CD4-positive, alpha-beta T cell treated with Interleukin-4 for 1 hour (primary cell): ENCODE measurements around the gene UTS2B.

Experiments used
- DNase-seq, 2 donors: peaks; one replicate each; pipeline ENCODE4 v3.0.0-alpha.2; 2020 to 2022

Gene UTS2B

GRCh38 chr3:191269289-191270085, 60.8 kb downstream of the UTS2B start:
- no peak for DNase-seq

DNA sequence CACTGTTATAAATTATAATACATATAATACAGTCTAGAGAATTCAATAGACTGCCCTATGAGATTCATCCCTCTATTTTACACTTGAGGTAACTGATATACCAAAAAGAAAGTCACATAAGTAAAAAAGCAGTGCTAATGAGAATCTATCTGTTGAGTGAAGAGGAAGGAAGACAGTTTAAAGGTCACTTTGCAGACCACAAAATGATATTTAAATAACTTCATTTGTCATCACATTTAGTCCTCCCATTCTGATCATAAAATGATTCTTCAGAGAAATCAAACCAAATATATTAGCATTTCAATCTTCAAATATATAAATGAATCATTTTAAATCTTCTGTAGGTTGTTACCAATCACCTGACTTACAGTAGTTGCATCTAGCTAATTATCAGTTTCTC, 61.6 kb downstream of the UTS2B start:
- DNase-seq: no peak

DNA sequence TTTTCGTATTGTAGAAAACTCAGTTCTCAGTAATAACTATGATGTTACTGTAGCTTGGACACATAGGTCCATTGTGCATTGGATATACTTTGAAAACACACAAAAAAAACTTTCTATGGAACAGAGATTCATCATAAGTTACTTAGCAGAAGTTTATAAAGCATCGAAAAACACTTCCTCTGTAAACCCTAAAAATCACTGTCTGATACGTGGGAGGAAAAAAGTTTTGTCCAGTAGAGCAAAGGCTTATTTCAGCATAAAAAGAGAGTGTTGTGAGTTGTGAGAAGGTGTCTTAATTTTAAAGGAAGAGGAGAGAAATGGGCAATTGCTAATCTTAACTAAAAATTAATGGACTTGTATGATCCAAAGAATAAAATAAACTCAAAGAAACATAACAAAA, 66.5 kb downstream of the UTS2B start:
- DNase-seq: no peak

GRCh38 chr3:191263365-191263764, 67.0 kb downstream of the UTS2B start:
- DNase-seq: no peak

- no peak for DNase-seq
These were observed 67.7 kb downstream of the UTS2B start for GRCh38 chr3:191262650-191263049.

DNA sequence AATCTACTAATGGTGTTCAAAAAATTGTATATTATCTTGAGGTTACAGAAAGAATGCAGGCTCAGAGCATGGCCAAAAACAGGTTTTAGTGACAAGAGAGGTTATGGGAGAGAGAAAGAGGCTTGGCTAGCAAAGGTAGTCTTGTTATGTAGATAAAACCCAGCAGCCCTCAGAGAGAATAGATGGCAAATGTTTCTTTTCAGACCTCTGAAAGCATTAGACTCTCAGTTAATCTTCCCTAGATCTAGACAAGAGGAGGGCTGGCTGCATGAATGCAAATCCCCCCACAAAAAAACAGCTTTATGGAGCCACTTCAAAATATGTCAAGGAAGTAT, 69.1 kb downstream of the UTS2B start:
- no peak for DNase-seq

- DNase-seq: no peak
These were observed 69.7 kb downstream of the UTS2B start for GRCh38 chr3:191260431-191261303.

DNA sequence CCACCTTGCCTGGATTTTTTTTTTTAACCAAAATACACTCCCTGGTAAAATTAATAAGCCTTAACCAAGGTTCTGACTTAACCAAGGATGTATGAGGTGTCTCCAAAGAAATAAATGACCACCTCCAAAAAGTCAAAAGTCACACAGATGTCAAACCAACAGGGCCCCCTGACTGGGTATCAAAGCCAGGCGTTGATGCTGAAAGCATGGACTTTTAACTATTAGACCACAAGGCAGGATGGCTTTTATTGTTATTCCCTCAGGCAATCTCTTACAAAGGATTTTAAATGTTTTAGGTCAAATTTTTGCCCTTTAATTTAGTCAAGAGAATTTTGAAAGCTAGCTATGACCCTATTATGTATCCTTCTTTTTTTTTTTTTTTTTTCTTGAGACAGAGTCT, 70.8 kb downstream of the UTS2B start:
- DNase-seq: no peak

DNA sequence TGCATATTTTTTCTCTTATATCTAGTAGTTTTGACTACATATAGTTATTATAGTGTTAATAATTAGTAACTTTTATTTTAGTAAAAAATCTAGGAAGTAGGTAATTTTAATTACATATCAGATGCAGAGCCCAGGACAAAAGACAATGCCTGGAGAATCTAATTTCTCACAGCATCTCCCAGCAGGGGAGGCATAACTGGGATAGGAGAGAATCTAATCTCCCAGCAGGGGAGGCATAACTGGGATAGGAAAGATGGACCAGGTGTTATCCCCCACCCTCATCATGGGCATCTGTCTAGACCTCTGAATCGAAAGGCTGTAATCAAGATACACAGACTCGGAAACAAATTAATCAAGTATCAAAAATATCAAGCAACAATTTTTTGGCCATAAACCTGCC, 73.0 kb downstream of the UTS2B start:
- DNase-seq: no peak

DNA sequence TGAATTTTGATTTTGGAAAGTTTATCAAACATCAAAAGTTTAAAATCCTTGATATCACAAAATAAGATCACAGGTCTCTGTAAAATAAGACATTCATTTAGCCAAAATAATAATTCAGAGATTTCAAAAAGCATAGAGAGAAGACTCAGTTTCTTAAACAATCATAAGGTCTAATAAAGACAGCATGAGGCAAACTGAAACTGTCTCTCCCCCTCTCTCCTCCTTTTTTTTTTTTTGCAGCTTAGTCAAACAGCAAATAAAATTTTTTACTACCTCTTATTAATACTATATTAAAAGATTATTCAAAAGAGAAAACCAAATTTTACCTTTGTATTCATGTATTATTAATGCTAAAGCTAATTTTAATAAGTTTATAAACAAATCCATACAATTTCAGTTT, 73.9 kb downstream of the UTS2B start:
- DNase-seq: no peak

DNA sequence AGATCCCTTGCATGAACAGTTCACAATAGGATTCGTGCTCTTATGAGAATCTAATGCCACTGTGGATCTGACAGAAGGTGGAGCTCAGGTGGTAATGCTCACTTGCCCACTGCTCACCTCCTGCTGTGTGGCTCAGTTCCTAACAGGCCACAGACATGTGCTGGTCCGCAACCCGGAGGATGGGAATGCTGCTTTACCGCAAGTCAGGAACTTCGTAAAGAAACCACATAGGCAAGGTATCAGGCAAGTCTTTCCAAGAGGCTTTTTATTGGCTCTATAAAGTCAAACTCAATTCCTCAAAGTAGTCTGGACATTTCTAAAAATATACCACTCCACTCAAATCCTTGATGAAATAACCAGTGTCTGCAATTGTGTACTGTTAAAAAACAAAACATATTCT, 75.2 kb downstream of the UTS2B start:
- DNase-seq: no peak

DNA sequence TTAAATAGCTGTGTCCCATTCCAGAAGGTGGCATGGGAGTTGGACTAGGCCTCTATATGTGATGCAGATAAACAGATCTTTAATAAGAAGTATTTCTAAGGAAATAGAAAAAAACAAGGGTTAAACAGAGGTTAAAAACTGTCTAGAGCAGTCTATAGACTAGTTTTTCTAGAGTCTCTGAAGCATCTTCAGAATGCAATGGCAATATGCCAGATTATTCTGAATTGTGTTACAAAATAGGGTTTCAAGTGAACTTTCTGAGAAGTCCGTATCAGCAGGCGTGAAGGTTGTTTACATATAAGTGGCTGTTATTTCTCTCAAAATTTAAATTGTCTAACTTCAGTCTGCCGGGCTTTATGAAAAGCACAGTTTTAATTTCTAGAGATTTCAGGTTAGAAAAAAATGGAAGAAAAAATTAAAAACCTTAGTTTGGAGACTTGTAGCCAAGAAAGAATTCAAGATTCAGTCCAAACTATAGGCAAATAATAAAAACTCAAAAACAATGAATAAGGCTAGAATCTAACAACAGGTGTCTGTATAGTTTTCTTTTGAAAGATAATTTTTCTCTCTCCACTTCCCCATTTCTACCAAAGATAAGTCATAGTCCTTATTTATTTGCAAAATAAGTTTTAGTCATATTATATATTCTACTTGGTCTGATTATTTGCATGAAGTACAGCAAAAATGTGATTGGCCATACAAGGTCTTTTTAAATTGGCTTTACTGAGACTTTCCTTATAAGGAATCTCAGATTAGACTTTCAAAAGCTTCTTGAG, 76.0 kb downstream of the UTS2B start:
- DNase-seq: no peak

- DNase-seq: no peak
These were observed 77.1 kb downstream of the UTS2B start for GRCh38 chr3:191253089-191253799.

DNA sequence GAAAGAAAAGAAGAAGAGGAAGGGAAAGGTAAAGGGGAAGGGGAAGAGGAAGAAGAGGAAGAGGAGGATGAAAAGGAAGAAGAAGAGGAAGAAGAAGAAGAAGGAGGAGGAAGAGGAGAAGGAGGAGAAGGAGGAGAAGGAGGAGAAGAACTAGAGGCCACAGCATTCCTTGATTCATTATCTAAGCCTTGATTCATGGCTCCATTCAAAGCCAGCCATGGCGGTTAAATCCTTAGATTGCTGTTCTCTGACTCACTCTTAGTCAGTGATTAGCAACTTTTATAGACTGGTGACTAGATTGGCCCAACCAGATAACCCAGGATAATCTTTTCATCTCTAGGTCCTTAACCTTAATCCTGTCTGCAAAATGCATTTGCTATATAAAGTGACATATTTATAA, 83.7 kb downstream of the UTS2B start:
- DNase-seq: no peak

DNA sequence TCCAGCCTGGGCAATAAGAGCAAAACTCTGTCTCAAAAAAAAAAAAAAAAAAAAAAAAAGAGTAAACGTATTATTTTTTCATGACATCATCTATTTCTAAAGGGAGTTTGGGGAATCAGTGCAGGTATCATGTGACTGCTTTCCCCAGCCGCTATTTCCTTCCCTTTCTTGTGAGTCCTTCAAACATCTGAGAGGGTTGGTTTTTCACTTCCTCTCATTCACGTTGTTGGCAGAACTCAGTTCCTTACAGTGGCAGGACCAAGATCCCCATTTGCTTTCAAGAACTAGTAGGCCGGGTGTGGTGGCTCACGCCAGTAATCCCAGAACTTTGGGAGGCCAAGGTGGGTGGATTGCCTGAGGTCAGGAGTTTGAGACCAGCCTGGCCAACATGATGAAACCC, 84.3 kb downstream of the UTS2B start:
- peak; percentile 47 to 78 for DNase-seq

DNA sequence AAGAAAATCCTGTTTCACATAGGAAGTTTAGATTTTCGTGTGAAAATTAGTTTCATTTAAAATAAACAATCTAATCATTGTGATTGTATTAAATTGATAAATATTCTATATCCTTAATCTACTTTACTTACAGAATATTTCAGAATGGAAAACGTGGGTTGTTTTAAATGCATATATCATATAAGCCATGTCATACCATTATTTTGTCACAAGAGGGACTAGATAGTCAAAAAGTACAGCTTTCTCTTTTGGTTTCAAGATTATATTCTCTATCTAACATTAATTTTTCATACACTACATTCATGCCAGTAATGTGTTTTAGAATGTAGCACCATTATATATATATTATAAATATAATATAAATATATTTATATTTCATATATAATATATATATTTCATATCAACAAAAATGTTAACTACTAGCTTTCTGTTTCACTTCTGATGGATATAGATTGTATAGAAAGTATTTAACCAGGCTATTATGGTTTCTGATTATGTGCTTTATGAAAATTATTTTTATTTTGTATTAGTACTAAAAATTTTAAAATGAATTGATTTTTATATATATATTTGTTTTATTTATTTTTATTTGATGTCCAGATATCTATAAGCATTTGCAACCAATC, 86.0 kb downstream of the UTS2B start:
- peak in 1 of 2 donors; percentile 9 for DNase-seq

DNA sequence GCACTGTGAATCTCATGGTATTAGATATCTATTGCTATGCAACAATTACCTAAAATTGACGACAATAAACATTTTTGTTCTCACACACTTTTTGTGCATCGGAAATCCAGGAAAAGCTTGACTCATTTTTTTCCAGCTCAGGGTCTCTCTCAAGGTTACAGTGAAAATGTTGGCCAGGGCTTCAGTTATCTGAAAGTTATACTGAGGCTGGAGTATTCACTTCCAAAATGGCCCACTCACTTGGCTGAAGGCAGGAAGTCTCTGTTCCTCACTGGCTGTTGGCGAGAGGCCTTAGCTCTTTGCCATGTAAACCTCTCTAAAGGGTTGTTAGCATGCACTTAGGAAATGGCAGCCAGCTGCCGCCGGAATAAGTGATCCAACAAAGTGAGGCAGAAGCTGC, 89.8 kb downstream of the UTS2B start:
- DNase-seq: no peak

- no peak for DNase-seq
These were observed 90.8 kb downstream of the UTS2B start for GRCh38 chr3:191239407-191240031.

DNA sequence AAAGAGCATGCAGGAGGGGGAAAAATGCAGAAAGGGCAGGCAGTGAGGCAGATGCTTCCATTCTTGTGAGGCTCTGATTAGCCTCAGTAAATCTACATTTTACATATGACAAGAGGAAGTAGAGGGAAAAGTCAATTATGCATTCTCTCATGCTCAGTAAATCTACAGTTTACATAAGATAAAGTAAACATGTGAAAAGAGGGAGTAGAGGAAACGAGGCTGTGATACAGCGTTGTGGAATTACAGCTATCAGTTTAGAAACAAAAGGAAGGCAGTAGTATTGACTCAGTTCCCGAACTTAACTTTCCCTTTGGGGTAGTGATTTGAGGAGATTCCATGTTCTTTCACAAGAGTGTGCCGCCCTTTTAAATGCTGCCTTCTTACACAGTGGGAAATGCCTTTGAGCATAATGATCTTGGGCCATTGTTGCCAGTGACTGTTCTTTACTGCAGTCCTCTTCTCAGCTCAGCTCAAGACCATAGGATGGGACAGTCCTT, 92.0 kb downstream of the UTS2B start:
- no peak for DNase-seq

DNA sequence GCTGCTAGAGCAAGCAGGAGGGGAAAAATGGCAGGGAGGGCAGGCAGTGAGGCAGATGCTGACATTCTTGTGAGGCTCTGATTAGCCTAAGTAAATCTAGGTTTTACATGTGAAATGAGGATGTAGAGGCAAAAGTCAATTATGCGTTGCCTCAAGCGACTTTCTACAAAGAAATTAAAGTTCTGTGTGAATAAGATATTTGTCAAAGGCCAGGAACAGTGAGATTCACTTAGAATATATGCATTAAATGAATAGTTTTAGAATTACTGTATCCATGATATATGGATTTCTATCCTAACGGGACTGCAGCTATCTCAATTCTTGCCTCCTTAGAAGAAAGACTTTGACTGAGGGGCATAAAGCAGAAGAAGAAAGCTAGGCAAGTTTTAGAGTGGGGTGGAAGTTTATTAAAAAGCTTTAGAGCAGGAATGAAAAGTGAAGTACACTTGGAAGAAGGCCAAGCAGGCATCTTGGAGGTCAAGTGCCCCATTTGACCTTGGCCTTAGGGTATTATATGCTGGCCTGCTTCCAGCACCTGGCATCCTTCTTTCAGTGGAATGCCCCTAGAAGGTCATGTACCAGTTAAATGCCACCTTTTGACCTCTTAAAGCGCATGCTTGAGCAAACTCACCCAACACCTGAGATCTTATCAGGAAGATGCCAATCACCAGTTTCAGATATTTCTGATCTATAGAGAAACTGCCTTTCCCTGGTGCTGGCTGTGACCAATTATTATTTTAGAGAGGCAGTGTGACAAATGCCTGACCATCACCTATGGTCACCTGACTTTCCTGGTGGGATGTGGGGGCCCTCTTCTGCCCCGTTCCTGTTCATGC, 93.1 kb downstream of the UTS2B start:
- DNase-seq: no peak

GRCh38 chr3:191236646-191237045, 93.7 kb downstream of the UTS2B start:
- DNase-seq: no peak
